HepG2 (cell line): ENCODE measurements around the gene SREBF1. TPM values are rescaled to one million over a fixed set of nuclear protein-coding genes. Genes with fewer than 3 reads are reported as not detected.

Source experiments
- ATAC-seq: fragments of 200-7000 bp; cut with Tn5 transposase; 3 replicates; pipeline ENCODE4 v1.9.1; 2020; ENCODE audit warnings: mild to moderate bottlenecking, moderate library complexity
- BruUV-seq: library from RNA; stranded (reverse); fragments of 400-500 nt; replicated peaks from 2 replicates; lab custom pipeline; 2021; lab: Mats Ljungman, UMichigan
- CTCF ChIA-PET: fragments of 300-600 bp; formaldehyde crosslinking; extraction: SDS; loops from one replicate; lab custom pipeline; 2021; ENCODE audit warnings: low total read pairs, inconsistent platforms, low intra/inter-chr PET ratio; lab: Yijun Ruan, JAX
- POLR2A ChIA-PET: fragments of 350-600 bp; sonication (Branson Sonifier 250); formaldehyde crosslinking; loops from one replicate; lab custom pipeline; 2020; ENCODE audit warnings: antibody characterized with exemption, inconsistent platforms; lab: Yijun Ruan, JAX
- DNase-seq: peaks from one replicate; pipeline ENCODE4 v3.0.0-alpha.2; 2015; ENCODE audit warnings: low spot score
- FAIRE-seq: peaks from 3 replicates; lab custom pipeline; 2011; peaks lifted over from hg19 to GRCh38; lab: Jason Lieb, UNC
- H2AFZ ChIP-seq: one replicate; pipeline ENCODE4 v1.6.1; 2011; ENCODE audit warnings: low read length, inconsistent platforms
- H3K27ac ChIP-seq: fragments of 300-600 bp; 3 replicates; pipeline ENCODE4 v1.8.0; 2011; ENCODE audit warnings: mixed run types, mild to moderate bottlenecking, mixed read lengths, low read length, inconsistent platforms; ENCODE audit not compliant: insufficient read depth; ENCODE audit errors: extremely low read length
- H3K27me3 ChIP-seq, 2 experiments: fragments of 200-600 bp in 1 of 2; 2 replicates in 1 of 2; 3 replicates in 1 of 2; pipeline versions ENCODE4 v1.6.0 to v1.8.0; 2011; ENCODE audit warnings: low read length in 2 of 2, mild to moderate bottlenecking in 2 of 2, moderate library complexity in 2 of 2, inconsistent platforms in 1 of 2; ENCODE audit not compliant: insufficient read depth in 2 of 2, control insufficient read depth in 1 of 2
- H3K36me3 ChIP-seq, 2 experiments: fragments of 200-600 bp in 1 of 2; replicated peaks in 1 of 2; 2 replicates in 1 of 2; 3 replicates in 1 of 2; pipeline versions ENCODE4 v1.5.1 to v1.8.0; 2011; ENCODE audit warnings: low read length in 2 of 2, inconsistent platforms in 1 of 2; ENCODE audit not compliant: insufficient read depth in 2 of 2, control insufficient read depth in 1 of 2
- H3K4me1 ChIP-seq: 2 replicates; pipeline ENCODE4 v1.5.1; 2012; ENCODE audit warnings: low read length, inconsistent platforms; ENCODE audit not compliant: insufficient read depth
- H3K4me2 ChIP-seq: 2 replicates; pipeline ENCODE4 v1.6.0; 2011; ENCODE audit warnings: low read depth, low read length, inconsistent platforms
- H3K4me3 ChIP-seq, 3 experiments: fragments of 200-600 bp in 1 of 3; sonication (generic), shearing (Covaris generic) in 1 of 3; replicated peaks in 1 of 3; 2 replicates each; pipeline ENCODE4 v1.5.1; 2011 to 2016; ENCODE audit warnings: low read length in 3 of 3, inconsistent platforms in 2 of 3, low read depth in 2 of 3, mild to moderate bottlenecking in 2 of 3, control low read depth in 1 of 3, mixed read lengths in 1 of 3; ENCODE audit not compliant: insufficient read depth in 1 of 3
- H3K79me2 ChIP-seq: one replicate; pipeline ENCODE4 v1.6.1; 2011; ENCODE audit warnings: low read length, inconsistent platforms; ENCODE audit not compliant: insufficient read depth
- H3K9ac ChIP-seq: 2 replicates; pipeline ENCODE4 v1.6.0; 2011; ENCODE audit warnings: mild to moderate bottlenecking, low read depth, low read length, inconsistent platforms; ENCODE audit not compliant: insufficient read depth
- H3K9me3 ChIP-seq: 2 replicates; pipeline ENCODE4 v1.5.1; 2012; ENCODE audit warnings: mild to moderate bottlenecking, low read length
- H4K20me1 ChIP-seq: 2 replicates; pipeline ENCODE4 v1.6.0; 2011; ENCODE audit warnings: inconsistent platforms, mild to moderate bottlenecking, low read length, moderate library complexity; ENCODE audit not compliant: insufficient read depth
- CEBPB ChIP-seq: IDR thresholded peaks from 2 replicates; pipeline ENCODE4 v1.6.1; 2011; ENCODE audit warnings: low read depth, low read length, improper control_type of control experiment, borderline replicate concordance
- GATAD1 ChIP-seq: IDR thresholded peaks from 2 replicates; pipeline ENCODE4 v1.6.1; 2016; ENCODE audit warnings: missing genetic modification reagents, missing compliant biosample characterization
- GLI4 ChIP-seq: sonication (generic); formaldehyde crosslinking; IDR thresholded peaks from 2 replicates; pipeline ENCODE4 v1.5.1; 2020; ENCODE audit warnings: missing genetic modification reagents, mild to moderate bottlenecking, moderate library complexity, borderline replicate concordance
- NFAT5 ChIP-seq: sonication (generic); formaldehyde crosslinking; IDR thresholded peaks from 2 replicates; pipeline ENCODE4 v1.4.0; 2020; ENCODE audit warnings: missing genetic modification reagents
- SETDB1 ChIP-seq: sonication (generic); formaldehyde crosslinking; IDR thresholded peaks from 2 replicates; pipeline ENCODE4 v1.5.1; 2020; ENCODE audit warnings: missing genetic modification reagents, mild to moderate bottlenecking, borderline replicate concordance
- ZIK1 ChIP-seq: sonication (generic); formaldehyde crosslinking; IDR thresholded peaks from 2 replicates; pipeline ENCODE4 v1.5.0; 2020; ENCODE audit warnings: mild to moderate bottlenecking, low read depth, missing genetic modification reagents, borderline replicate concordance
- ZKSCAN8 ChIP-seq: IDR thresholded peaks from 2 replicates; pipeline ENCODE4 v1.6.1; 2016; ENCODE audit warnings: borderline replicate concordance, missing genetic modification reagents, missing compliant biosample characterization
- ZNF275 ChIP-seq: sonication (generic); formaldehyde crosslinking; IDR thresholded peaks from 2 replicates; pipeline ENCODE4 v1.8.0; 2022; ENCODE audit warnings: missing genetic modification reagents, mild to moderate bottlenecking, inconsistent platforms, borderline replicate concordance
- ZNF678 ChIP-seq: sonication (generic); formaldehyde crosslinking; IDR thresholded peaks from 2 replicates; pipeline ENCODE4 v1.4.0; 2020; ENCODE audit warnings: mild to moderate bottlenecking, missing genetic modification reagents
- WGBS: methylation state at CpG from one replicate; pipeline ENCODE4 v1.1.6; 2017; ENCODE audit warnings: low lambda C conversion rate; 5-methylcytosine and 5-hydroxymethylcytosine counted together
- in situ Hi-C: cut with HindIII; loops from 2 replicates; pipeline ENCODE4 v1.10.0; 2017; ENCODE audit warnings: low pct_unique_long_range_greater_than_20kb; ENCODE audit not compliant: extremely low pct_ligation_motif_present
- intact Hi-C: fragments of 100-400 bp; cut with micrococcal nuclease; formaldehyde crosslinking; loops from one replicate; pipeline ENCODE4 v1.10.0; 2022; ENCODE audit not compliant: unreplicated experiment
- polyA plus RNA-seq, 8 experiments: library from polyadenylated mRNA; depleted of rRNA in 3 of 8; stranded (reverse) in 7 of 8; unstranded in 1 of 8; fragments of >200 nt; fragmentation: Illumina TruSeq in 4 of 8; extraction: Trizol in 4 of 8; gene quantifications; 2 replicates each; pipeline versions ENCODE4 v1.2.1 to v1.2.3, GENCODE V29; 2011 to 2016; ENCODE audit warnings: low read depth in 4 of 8, missing spikeins in 1 of 8, mixed read lengths in 1 of 8; ENCODE audit not compliant: insufficient read depth in 1 of 8
- total RNA-seq, 5 experiments: library from RNA; depleted of rRNA; stranded (reverse); fragments of >200 nt; fragmentation: Illumina TruSeq; extraction: Trizol; gene quantifications; 2 replicates each; pipeline ENCODE4 v1.2.3, GENCODE V29; 2016; ENCODE audit warnings: low read depth in 1 of 5

SREBF1 gene
- total and polyA plus RNA-seq, 2 of the 13 experiments (the other 11 are each of a cell fraction or from before 2014, with no cell fraction given) = 34.3 to 38.0 TPM

GRCh38 chr17:17872547-17873345 lies 36.0 kb upstream of the SREBF1 start:
- intact Hi-C loops (no loop called here), in situ Hi-C loops (no loop called here)
- Histone ChIP-seq H3K27me3 (no peaks in the 10 kb centered on the region), H3K79me2 (no peaks in the 10 kb centered on the region), H4K20me1 (no peaks in the 10 kb centered on the region), H3K27ac (no peak overlapping the region), H3K36me3 (no peaks in the 10 kb centered on the region), H3K9ac (no peak overlapping the region), H3K9me3 (no peaks in the 10 kb centered on the region), H3K4me3 (no peak overlapping the region), H3K4me2 (no peak overlapping the region), H2AFZ (no peak overlapping the region), H3K4me1 (peaks cover 9% of the 10 kb centered on the region)
- ChIA-PET POLR2A (no interaction called here), CTCF (no interaction called here)
- 84% methylated on average over 9 of the region's 9 CpGs for WGBS
- FAIRE-seq = no peak
- DNase-seq = no peak
- no peak for ATAC-seq
- no TSS peak for BruUV-seq
- TF ChIP-seq CEBPB (no peak), GATAD1 (CRISPR knock-in tag) (no peak), ZKSCAN8 (no peak), GLI4 (no peak), NFAT5 (CRISPR knock-in tag) (no peak), ZNF275 (no peak), SETDB1 (CRISPR knock-in tag) (no peak), ZIK1 (CRISPR knock-in tag) (no peak), ZNF678 (CRISPR knock-in tag) (no peak)
